H1 (cell line): Measurements from ENCODE around the gene OGFOD3. TPM values are rescaled to one million over a fixed set of nuclear protein-coding genes. Genes with fewer than 3 reads are reported as not detected.
"Not testable (repeated sequence)": the region's sequence is repeated elsewhere in the genome, so short reads cannot be mapped to it uniquely, and the experiment has no call there.

ENCODE experiments used
- CTCF ChIA-PET: fragments of 300-600 bp; sonication (Branson Sonifier 250); formaldehyde crosslinking; loops from one replicate; lab custom pipeline; 2021; ENCODE audit not compliant: partially characterized antibody; lab: Charles Lee
- POLR2A ChIA-PET: fragments of 300-600 bp; sonication (Branson Sonifier 250); formaldehyde crosslinking; loops from one replicate; lab custom pipeline; 2021; ENCODE audit warnings: inconsistent platforms; ENCODE audit not compliant: partially characterized antibody; lab: Charles Lee
- DNase-seq, 2 experiments: peaks; one replicate each; pipeline versions ENCODE4 v3.0.0 to v3.0.0-alpha.2; 2010 to 2022; ENCODE audit warnings: low spot score in 2 of 2, low read depth in 1 of 2, mixed read lengths in 1 of 2
- FAIRE-seq: peaks from 2 replicates; lab custom pipeline; 2011; peaks lifted over from hg19 to GRCh38; lab: Jason Lieb, UNC
- H2AFZ ChIP-seq: 2 replicates; pipeline ENCODE4 v1.8.1; 2012; ENCODE audit warnings: low read length, inconsistent platforms
- H2AK5ac ChIP-seq: 2 replicates; pipeline ENCODE4 v1.6.1; 2013; ENCODE audit warnings: low read depth, low read length
- H2BK120ac ChIP-seq: replicated peaks from 2 replicates; pipeline ENCODE3; 2013; ENCODE audit warnings: low read depth, low read length, inconsistent platforms
- H2BK12ac ChIP-seq: 2 replicates; pipeline ENCODE4 v1.6.1; 2013; ENCODE audit warnings: low read depth, low read length
- H2BK15ac ChIP-seq: 2 replicates; pipeline ENCODE4 v1.6.1; 2013; ENCODE audit warnings: low read length
- H2BK20ac ChIP-seq: 2 replicates; pipeline ENCODE4 v1.6.1; 2013; ENCODE audit warnings: low read length
- H2BK5ac ChIP-seq: 2 replicates; pipeline ENCODE4 v1.6.1; 2013; ENCODE audit warnings: low read depth, low read length
- H3K14ac ChIP-seq: 2 replicates; pipeline ENCODE4 v1.6.1; 2013; ENCODE audit warnings: inconsistent platforms; ENCODE audit not compliant: insufficient read length
- H3K18ac ChIP-seq: 2 replicates; pipeline ENCODE4 v1.6.1; 2013; ENCODE audit warnings: low read length; ENCODE audit errors: extremely low read depth
- H3K23ac ChIP-seq: 2 replicates; pipeline ENCODE4 v1.6.1; 2013; ENCODE audit warnings: inconsistent platforms; ENCODE audit not compliant: insufficient read length
- H3K23me2 ChIP-seq: 2 replicates; pipeline ENCODE4 v1.6.1; 2013; ENCODE audit warnings: low read depth, low read length
- H3K27ac ChIP-seq: 2 replicates; pipeline ENCODE4 v1.6.1; 2011; ENCODE audit warnings: low read depth, low read length, inconsistent platforms
- H3K27me3 ChIP-seq, 4 experiments: replicated peaks in 1 of 4; 1 replicate in 1 of 4; 2 replicates in 3 of 4; pipeline versions ENCODE4 v1.6.1 to v1.8.1; 2011 to 2013; ENCODE audit warnings: low read length in 3 of 4, mild to moderate bottlenecking in 3 of 4, inconsistent platforms in 2 of 4, mixed read lengths in 2 of 4, moderate library complexity in 1 of 4; ENCODE audit not compliant: control insufficient read depth in 3 of 4, insufficient read depth in 3 of 4; ENCODE audit errors: extremely low read depth in 1 of 4
- H3K36me3 ChIP-seq, 4 experiments: 2 replicates each; pipeline versions ENCODE4 v1.6.1 to v1.8.1; 2011 to 2013; ENCODE audit warnings: mild to moderate bottlenecking in 4 of 4, low read length in 3 of 4, moderate library complexity in 2 of 4, control low read depth in 1 of 4, inconsistent platforms in 1 of 4; ENCODE audit not compliant: insufficient read depth in 4 of 4, control insufficient read depth in 2 of 4
- H3K4ac ChIP-seq: replicated peaks from 2 replicates; pipeline ENCODE3; 2013; ENCODE audit warnings: low read length, low read depth, mixed read lengths, inconsistent platforms; ENCODE audit not compliant: insufficient read length
- H3K4me1 ChIP-seq, 4 experiments: replicated peaks in 1 of 4; 1 replicate in 1 of 4; 2 replicates in 3 of 4; pipeline versions ENCODE4 v1.6.1 to v1.8.1; 2011 to 2013; ENCODE audit warnings: low read length in 3 of 4, inconsistent platforms in 2 of 4, mixed read lengths in 1 of 4; ENCODE audit not compliant: insufficient read depth in 4 of 4, control insufficient read depth in 3 of 4
- H3K4me2 ChIP-seq, 2 experiments: 2 replicates each; pipeline versions ENCODE4 v1.6.1 to v1.8.1; 2011 to 2013; ENCODE audit warnings: low read depth in 2 of 2, low read length in 2 of 2, control low read depth in 1 of 2, inconsistent platforms in 1 of 2, mild to moderate bottlenecking in 1 of 2; ENCODE audit not compliant: insufficient read depth in 1 of 2
- H3K4me3 ChIP-seq, 4 experiments: fragments of 200-600, 300-600 bp in 1 of 4; sonication (generic), shearing (Covaris generic), sonication (Bioruptor Twin) in 1 of 4; 2 replicates each; pipeline versions ENCODE4 v1.5.1 to v1.8.1; 2011 to 2016; ENCODE audit warnings: low read length in 4 of 4, low read depth in 3 of 4, control low read depth in 2 of 4, inconsistent platforms in 2 of 4, mild to moderate bottlenecking in 2 of 4, mixed read lengths in 1 of 4, moderate library complexity in 1 of 4; ENCODE audit not compliant: insufficient read depth in 2 of 4; ENCODE audit errors: extremely low read depth in 1 of 4
- H3K56ac ChIP-seq: replicated peaks from 2 replicates; pipeline ENCODE3; 2013; ENCODE audit warnings: low read depth, mild to moderate bottlenecking, mixed read lengths, low read length, inconsistent platforms; ENCODE audit not compliant: insufficient read length
- H3K79me1 ChIP-seq: 2 replicates; pipeline ENCODE4 v1.6.1; 2013; ENCODE audit warnings: low read depth, low read length, control low read depth
- H3K79me2 ChIP-seq, 2 experiments: 2 replicates each; pipeline versions ENCODE4 v1.6.1 to v1.8.1; 2012 to 2013; ENCODE audit warnings: low read length in 2 of 2, mild to moderate bottlenecking in 2 of 2, inconsistent platforms in 1 of 2; ENCODE audit not compliant: insufficient read depth in 2 of 2, control insufficient read depth in 1 of 2
- H3K9ac ChIP-seq, 4 experiments: replicated peaks in 1 of 4; 1 replicate in 1 of 4; 2 replicates in 3 of 4; pipeline versions ENCODE4 v1.6.1 to v1.8.1; 2011 to 2013; ENCODE audit warnings: low read depth in 3 of 4, low read length in 3 of 4, control low read depth in 2 of 4, mild to moderate bottlenecking in 2 of 4, moderate library complexity in 2 of 4, inconsistent platforms in 1 of 4; ENCODE audit errors: extremely low read depth in 1 of 4
- H3K9me3 ChIP-seq, 2 experiments: 2 replicates each; pipeline versions ENCODE4 v1.6.1 to v1.8.1; 2012 to 2013; ENCODE audit warnings: mild to moderate bottlenecking in 2 of 2, moderate library complexity in 2 of 2, control low read depth in 1 of 2, inconsistent platforms in 1 of 2, low read depth in 1 of 2, low read length in 1 of 2, mixed read lengths in 1 of 2; ENCODE audit not compliant: insufficient read depth in 2 of 2
- H4K20me1 ChIP-seq, 2 experiments: replicated peaks in 1 of 2; 2 replicates each; pipeline versions ENCODE3 to v1.8.1; 2011 to 2013; ENCODE audit warnings: inconsistent platforms in 2 of 2, low read length in 2 of 2, mild to moderate bottlenecking in 1 of 2; ENCODE audit not compliant: insufficient read depth in 2 of 2, control insufficient read depth in 1 of 2
- H4K5ac ChIP-seq: 2 replicates; pipeline ENCODE4 v1.6.1; 2013; ENCODE audit warnings: low read length, low read depth, mixed read lengths, inconsistent platforms; ENCODE audit not compliant: insufficient read length
- H4K8ac ChIP-seq: 2 replicates; pipeline ENCODE4 v1.8.0; 2013; ENCODE audit warnings: mild to moderate bottlenecking, moderate library complexity, low read length, inconsistent platforms; ENCODE audit not compliant: insufficient read depth; ENCODE audit errors: extremely low read depth
- H4K91ac ChIP-seq: replicated peaks from 2 replicates; pipeline ENCODE3; 2013; ENCODE audit warnings: low read length, mixed read lengths, inconsistent platforms; ENCODE audit not compliant: insufficient read length
- WGBS, 2 experiments: shearing (Covaris generic) in 1 of 2; methylation state at CpG; one replicate each; pipeline versions ENCODE4 v1.1.6 to v1.1.7; 2013 to 2015; ENCODE audit warnings: low lambda C conversion rate in 2 of 2, mixed read lengths in 2 of 2, inconsistent platforms in 1 of 2, low coverage in 1 of 2, missing lambda C conversion rate in 1 of 2; ENCODE audit not compliant: insufficient replicate concordance in 2 of 2, insufficient coverage in 1 of 2, insufficient read length in 1 of 2; ENCODE audit errors: extremely low coverage in 1 of 2, missing lambda C conversion rate in 1 of 2; 5-methylcytosine and 5-hydroxymethylcytosine counted together
- polyA plus RNA-seq, 7 experiments: library from polyadenylated mRNA; depleted of rRNA in 3 of 7; stranded (reverse) in 5 of 7; unstranded in 2 of 7; fragments of >200 nt in 5 of 7; fragments of 200-250 nt in 2 of 7; gene quantifications; 1 replicate in 5 of 7; 2 replicates in 1 of 7; 4 replicates in 1 of 7; pipeline versions ENCODE4 v1.2.1 to v1.2.3, GENCODE V29; 2011 to 2013; ENCODE audit warnings: missing spikeins in 2 of 7, mixed read lengths in 2 of 7
- total RNA-seq: library from RNA; stranded (reverse); fragmentation: NEBNext Ultra II Directional; extraction: Animal tissue kit (Norgen Biotek cat#: 25700); gene quantifications from 2 replicates; pipeline ENCODE4 v1.2.1, GENCODE V29; 2021

The OGFOD3 gene
- total and polyA plus RNA-seq, 2 of the 8 experiments (the other 6 are each of a cell fraction or from before 2014, with no cell fraction given), result 21.1 to 21.8 TPM

GRCh38 chr17:82377294-82377693, 41.1 kb downstream of the OGFOD3 start:
- H2BK5ac ChIP-seq, FAIRE-seq, H4K5ac ChIP-seq, H3K79me1 ChIP-seq, H3K36me3 ChIP-seq, H3K4ac ChIP-seq, CTCF ChIA-PET, H2AK5ac ChIP-seq, H2BK120ac ChIP-seq, H4K8ac ChIP-seq, H2BK15ac ChIP-seq, H3K56ac ChIP-seq, H4K20me1 ChIP-seq, H3K9ac ChIP-seq, H2AFZ ChIP-seq, H3K14ac ChIP-seq, H3K79me2 ChIP-seq, DNase-seq, H3K23me2 ChIP-seq, H3K23ac ChIP-seq, H3K9me3 ChIP-seq, H3K4me3 ChIP-seq, POLR2A ChIA-PET, H3K4me1 ChIP-seq, H4K91ac ChIP-seq, H3K18ac ChIP-seq, H2BK12ac ChIP-seq, H3K27ac ChIP-seq, H2BK20ac ChIP-seq, H3K4me2 ChIP-seq: not testable (repeated sequence)
- peaks cover 15 to 37% (median 27%) of the 10 kb centered on the region in 4 experiments; a peak in 6 of 7 replicates for H3K27me3 ChIP-seq
- WGBS, 2 experiments, result 25% methylated on average over 2 of the region's 5 CpGs; no CpG with 5 or more reads in 1 of the 2 experiments
